Measurements from ENCODE around the gene RPF1.
"Not testable (repeated sequence)": the region's sequence is repeated elsewhere in the genome, so short reads cannot be mapped to it uniquely, and the experiment has no call there.

The RPF1 gene

GRCh38 chr1:84442747-84443646, 36.1 kb upstream of the RPF1 start:
- CTCF ChIA-PET, result interaction anchor here (0.6 to 3.5 kb wide), 17 partner anchors 8 to 682 kb away, joined by 3 to 29 read pairs (median 3); partner anchors contain the start of gene PRKACB
- H3K27ac ChIP-seq (ENCODE audit: extremely low read depth, low read depth, low read length); H3K36me3 ChIP-seq (ENCODE audit: control insufficient read depth in 2 of 2, insufficient read depth in 1 of 2, low read length in 2 of 2); POLR2A ChIA-PET; H3K4me3 ChIP-seq (ENCODE audit: low read depth, low read length); H3K4me1 ChIP-seq (ENCODE audit: control insufficient read depth, insufficient read depth, low read length); H3K9me3 ChIP-seq (ENCODE audit: control insufficient read depth, insufficient read depth, low read depth, low read length): not testable (repeated sequence)
- peak; percentile 82 for TF ChIP-seq KLF1 (tag by site-specific recombination; IDR thresholded peaks at IDR 0.05)

- H3K4me1 ChIP-seq (ENCODE audit: control insufficient read depth, insufficient read depth, low read length); H3K4me3 ChIP-seq (ENCODE audit: low read depth, low read length); H3K27ac ChIP-seq (ENCODE audit: extremely low read depth, low read depth, low read length); POLR2A ChIA-PET; H3K36me3 ChIP-seq (ENCODE audit: control insufficient read depth in 2 of 2, insufficient read depth in 1 of 2, low read length in 2 of 2); H3K9me3 ChIP-seq (ENCODE audit: control insufficient read depth, insufficient read depth, low read depth, low read length): not testable (repeated sequence)
- TF ChIP-seq ZNF146 (tag by site-specific recombination; IDR thresholded peaks at IDR 0.05), result peak; percentile 66; the same call in 1 of the 2 replicates
- CTCF ChIA-PET, result interaction anchor here (0.8 to 1.4 kb wide), 3 partner anchors 14 to 323 kb away, joined by 3 to 4 read pairs (median 4); no protein-coding TSS in a partner anchor
Observed at GRCh38 chr1:84448704-84449103, 30.4 kb upstream of the RPF1 start.

GRCh38 chr1:84450910-84451309, 28.2 kb upstream of the RPF1 start:
- POLR2A ChIA-PET, result no interaction called here

GRCh38 chr1:84452436-84452835, 26.6 kb upstream of the RPF1 start:
- no peaks in the 10 kb centered on the region for H3K4me1 ChIP-seq (ENCODE audit: control insufficient read depth, insufficient read depth, low read length)

More at GRCh38 chr1:84450910-84451309, 28.2 kb upstream of the RPF1 start:
- Histone ChIP-seq H3K4me1 (ENCODE audit: control insufficient read depth, insufficient read depth, low read length) (no peaks in the 10 kb centered on the region), H3K9me3 (ENCODE audit: control insufficient read depth, insufficient read depth, low read depth, low read length) (no peaks in the 10 kb centered on the region), H3K27ac (ENCODE audit: extremely low read depth, low read depth, low read length) (no peak overlapping the region), H3K36me3 (ENCODE audit: control insufficient read depth in 2 of 2, insufficient read depth in 1 of 2, low read length in 2 of 2) (no peaks in the 10 kb centered on the region), H3K4me3 (ENCODE audit: low read depth, low read length) (no peak overlapping the region)
- CTCF ChIA-PET, result interaction anchor here (0.9 to 1.3 kb wide), 2 partner anchors 8 to 154 kb away, joined by 3 read pairs; no protein-coding TSS in a partner anchor
- no peak for TF ChIP-seq KLF8 (tag by site-specific recombination; IDR thresholded peaks at IDR 0.05)
- TF ChIP-seq ZNF704 (tag by site-specific recombination; IDR thresholded peaks at IDR 0.05), result no peak
- no peak for TF ChIP-seq ZNF707 (tag by site-specific recombination; IDR thresholded peaks at IDR 0.05)
- no peak for TF ChIP-seq ZNF174 (tag by site-specific recombination; IDR thresholded peaks at IDR 0.05)
- no peak for TF ChIP-seq ZNF157 (tag by site-specific recombination; IDR thresholded peaks at IDR 0.05)

GRCh38 chr1:84462118-84462517, 16.9 kb upstream of the RPF1 start:
- H3K36me3 ChIP-seq (ENCODE audit: control insufficient read depth in 2 of 2, insufficient read depth in 1 of 2, low read length in 2 of 2), result no peaks in the 10 kb centered on the region
- TF ChIP-seq ZNF768 (tag by site-specific recombination; IDR thresholded peaks at IDR 0.05), result no peak
- TF ChIP-seq ZFP69B (tag by site-specific recombination; IDR thresholded peaks at IDR 0.05), result no peak
- no peak for TF ChIP-seq ZNF514 (tag by site-specific recombination; IDR thresholded peaks at IDR 0.05)
- no peak for TF ChIP-seq ZNF350 (tag by site-specific recombination; IDR thresholded peaks at IDR 0.05)
- no peak for TF ChIP-seq PRDM1 (tag by site-specific recombination; IDR thresholded peaks at IDR 0.05)
- TF ChIP-seq ZNF266 (tag by site-specific recombination; IDR thresholded peaks at IDR 0.05; ENCODE audit: low read depth), result no peak
- no peak for TF ChIP-seq ZNF785 (tag by site-specific recombination; IDR thresholded peaks at IDR 0.05)
- no peak for TF ChIP-seq ZNF777 (tag by site-specific recombination; IDR thresholded peaks at IDR 0.05; ENCODE audit: borderline replicate concordance)
- TF ChIP-seq ZNF621 (tag by site-specific recombination; IDR thresholded peaks at IDR 0.05), result no peak
- no peak for TF ChIP-seq ZNF677 (tag by site-specific recombination; IDR thresholded peaks at IDR 0.05)
- TF ChIP-seq ZNF292 (tag by site-specific recombination; IDR thresholded peaks at IDR 0.05; ENCODE audit: borderline replicate concordance, low read depth), result no peak
- TF ChIP-seq ZNF202 (tag by site-specific recombination; IDR thresholded peaks at IDR 0.05; ENCODE audit: borderline replicate concordance), result no peak
- no peaks in the 10 kb centered on the region for H3K4me1 ChIP-seq (ENCODE audit: control insufficient read depth, insufficient read depth, low read length)
- CTCF ChIA-PET, result no interaction called here
- POLR2A ChIA-PET, result no interaction called here
- H3K9me3 ChIP-seq (ENCODE audit: control insufficient read depth, insufficient read depth, low read depth, low read length), result no peaks in the 10 kb centered on the region
- H3K4me3 ChIP-seq (ENCODE audit: low read depth, low read length), result no peak overlapping the region
- no peak overlapping the region for H3K27ac ChIP-seq (ENCODE audit: extremely low read depth, low read depth, low read length)

More at GRCh38 chr1:84452436-84452835, 26.6 kb upstream of the RPF1 start:
- ChIA-PET CTCF (no interaction called here), POLR2A (no interaction called here)
- Histone ChIP-seq H3K9me3 (ENCODE audit: control insufficient read depth, insufficient read depth, low read depth, low read length) (no peaks in the 10 kb centered on the region), H3K36me3 (ENCODE audit: control insufficient read depth in 2 of 2, insufficient read depth in 1 of 2, low read length in 2 of 2) (no peaks in the 10 kb centered on the region), H3K27ac (ENCODE audit: extremely low read depth, low read depth, low read length) (no peak overlapping the region), H3K4me3 (ENCODE audit: low read depth, low read length) (no peak overlapping the region)
- TF ChIP-seq ZNF624 (tag by site-specific recombination; IDR thresholded peaks at IDR 0.05) (no peak), EGR2 (tag by site-specific recombination; IDR thresholded peaks at IDR 0.05; ENCODE audit: low read depth) (no peak), GLIS2 (tag by site-specific recombination; IDR thresholded peaks at IDR 0.05) (no peak), ZNF157 (tag by site-specific recombination; IDR thresholded peaks at IDR 0.05) (no peak), OSR2 (tag by site-specific recombination; IDR thresholded peaks at IDR 0.05) (no peak), ZNF112 (tag by site-specific recombination; IDR thresholded peaks at IDR 0.05) (no peak), OVOL3 (tag by site-specific recombination; IDR thresholded peaks at IDR 0.05) (no peak), KLF16 (tag by site-specific recombination; IDR thresholded peaks at IDR 0.05) (no peak)
